NOMO-1 treated with DMSO at 0.1 percent for 48 hours (cell line): ENCODE data around the gene RNGTT.

Source experiments
- DNase-seq: peaks from one replicate; lab custom pipeline; 2025; ENCODE audit not compliant: unreplicated experiment; lab: John Stamatoyannopoulos, UW

The RNGTT gene

GRCh38 chr6:88614316-88614877 lies 349.0 kb downstream of the RNGTT start:
- DNase-seq = no peak

- DNase-seq = no peak
These were observed 350.8 kb downstream of the RNGTT start for GRCh38 chr6:88612631-88613030.

GRCh38 chr6:88611721-88612120 lies 351.7 kb downstream of the RNGTT start:
- no peak for DNase-seq

- DNase-seq = no peak
These were observed 353.4 kb downstream of the RNGTT start for GRCh38 chr6:88609983-88610382.

GRCh38 chr6:88605271-88605670 lies 358.1 kb downstream of the RNGTT start:
- no peak for DNase-seq

GRCh38 chr6:88599571-88599970 lies 363.8 kb downstream of the RNGTT start:
- DNase-seq = no peak

- DNase-seq = no peak
These were observed 366.6 kb downstream of the RNGTT start for GRCh38 chr6:88596801-88597200.

- DNase-seq = no peak
These were observed 374.5 kb downstream of the RNGTT start for GRCh38 chr6:88588938-88589337.

- no peak for DNase-seq
These were observed 376.3 kb downstream of the RNGTT start for GRCh38 chr6:88587150-88587520.

GRCh38 chr6:88586371-88587149 lies 376.9 kb downstream of the RNGTT start:
- no peak for DNase-seq

GRCh38 chr6:88585276-88585692 lies 378.1 kb downstream of the RNGTT start:
- DNase-seq = no peak

- DNase-seq = no peak
These were observed 378.7 kb downstream of the RNGTT start for GRCh38 chr6:88584581-88585275.

- DNase-seq = no peak
These were observed 386.0 kb downstream of the RNGTT start for GRCh38 chr6:88577461-88577860.

- DNase-seq = no peak
These were observed 387.9 kb downstream of the RNGTT start for GRCh38 chr6:88575536-88575935.

- DNase-seq = no peak
These were observed 388.8 kb downstream of the RNGTT start for GRCh38 chr6:88574651-88575050.

GRCh38 chr6:88574031-88574430 lies 389.4 kb downstream of the RNGTT start:
- DNase-seq = no peak

GRCh38 chr6:88573561-88573960 lies 389.9 kb downstream of the RNGTT start:
- no peak for DNase-seq

- DNase-seq = no peak
These were observed 390.8 kb downstream of the RNGTT start for GRCh38 chr6:88572449-88573139.

GRCh38 chr6:88569959-88570358 lies 393.5 kb downstream of the RNGTT start:
- no peak for DNase-seq

GRCh38 chr6:88567696-88568095 lies 395.7 kb downstream of the RNGTT start:
- no peak for DNase-seq

GRCh38 chr6:88566746-88567534 lies 396.5 kb downstream of the RNGTT start:
- no peak for DNase-seq
